ENCODE data around the gene SLC38A11.
A peak's percentile ranks its signal among the peaks of the same experiment; 100 is the strongest.

The SLC38A11 gene

DNA sequence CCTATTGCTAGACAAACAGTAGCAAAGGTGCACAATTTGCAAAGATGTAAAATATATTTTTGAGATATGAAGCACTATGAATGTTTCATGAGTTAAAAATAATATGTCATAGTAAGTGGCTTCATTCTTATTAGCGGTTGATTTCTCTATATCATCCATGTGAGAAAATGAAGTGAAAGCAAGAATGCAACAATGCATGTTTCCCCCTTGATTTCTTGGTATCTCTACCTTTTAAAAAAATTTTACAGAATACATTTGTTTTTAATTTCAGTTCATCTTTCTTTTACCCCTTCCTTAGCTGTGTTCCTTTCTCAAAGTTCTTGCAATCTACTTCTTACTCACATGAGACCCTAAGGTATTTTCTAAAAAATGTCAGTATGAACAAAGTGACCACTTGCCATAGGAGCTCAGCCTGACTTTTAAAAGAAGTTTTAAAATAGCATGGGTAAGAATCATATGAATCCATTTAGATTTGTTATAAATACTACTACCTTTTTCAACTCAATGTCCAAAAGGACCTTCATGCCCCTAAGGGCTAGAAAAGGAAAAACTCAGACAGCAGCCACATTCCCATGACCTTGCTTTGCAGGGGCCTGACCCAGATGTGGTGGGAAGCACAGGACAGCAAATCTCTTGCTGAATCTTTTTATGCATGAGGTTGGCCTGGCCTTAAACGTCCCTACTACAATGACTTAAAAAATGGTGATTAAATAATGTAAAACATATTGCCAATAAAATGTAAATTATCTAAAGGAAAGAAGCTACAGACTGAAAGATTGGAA is 14.8 kb upstream of the SLC38A11 start:
- DNase-seq, result no peak

DNA sequence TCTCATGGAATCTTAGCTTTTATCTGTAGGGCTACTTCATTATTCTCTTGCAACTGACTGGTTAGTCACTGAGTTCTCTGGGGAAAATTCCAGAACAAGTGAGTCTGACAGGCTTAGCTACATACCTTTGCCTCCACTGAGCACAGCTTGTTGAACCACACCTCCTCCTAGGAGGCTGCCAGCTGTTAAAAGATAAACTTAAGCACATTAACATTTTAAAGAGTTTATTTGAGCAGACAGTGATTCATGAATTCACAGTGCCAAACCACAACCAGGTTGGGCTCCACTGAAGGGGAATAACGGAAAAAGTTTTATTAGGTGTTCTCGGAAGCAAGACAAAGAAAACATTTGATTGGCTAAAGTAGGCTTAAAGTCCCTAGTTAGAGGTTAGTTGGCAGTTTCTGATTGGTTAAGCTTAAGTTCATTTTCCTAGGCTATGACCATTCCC is 12.5 kb upstream of the SLC38A11 start:
- no peak for DNase-seq

GRCh38 chr2:164967361-164967760 is 12.0 kb upstream of the SLC38A11 start:
- DNase-seq, result no peak

DNA sequence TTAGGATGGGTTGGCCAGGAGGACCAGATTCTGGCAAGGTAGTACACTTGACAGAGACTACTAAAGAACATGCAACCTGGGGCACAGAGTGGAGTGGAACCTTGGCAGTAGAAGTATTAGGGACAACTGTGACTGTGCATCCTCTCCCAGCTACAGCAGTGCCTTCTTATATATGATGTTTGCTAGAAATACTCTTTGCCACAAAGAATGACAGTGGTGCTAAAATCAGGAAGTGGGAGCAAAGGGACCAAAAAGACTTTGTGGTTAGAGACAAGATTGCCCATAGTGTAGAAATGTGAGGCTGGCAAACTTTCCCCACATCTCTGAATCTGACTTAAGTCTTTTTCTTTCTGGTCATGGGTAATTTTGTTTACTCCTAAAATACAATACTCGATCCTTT is 9.4 kb upstream of the SLC38A11 start:
- peak; percentile 92 to 96 for DNase-seq

- peak in 1 of 2 experiments; percentile 34 for DNase-seq
These were observed 4.8 kb upstream of the SLC38A11 start for GRCh38 chr2:164960159-164960558.

- no peak for DNase-seq
These were observed 1.1 kb downstream of the SLC38A11 start for GRCh38 chr2:164954186-164954585.

- DNase-seq, result no peak
These were observed 2.0 kb downstream of the SLC38A11 start for GRCh38 chr2:164953279-164953678.

DNA sequence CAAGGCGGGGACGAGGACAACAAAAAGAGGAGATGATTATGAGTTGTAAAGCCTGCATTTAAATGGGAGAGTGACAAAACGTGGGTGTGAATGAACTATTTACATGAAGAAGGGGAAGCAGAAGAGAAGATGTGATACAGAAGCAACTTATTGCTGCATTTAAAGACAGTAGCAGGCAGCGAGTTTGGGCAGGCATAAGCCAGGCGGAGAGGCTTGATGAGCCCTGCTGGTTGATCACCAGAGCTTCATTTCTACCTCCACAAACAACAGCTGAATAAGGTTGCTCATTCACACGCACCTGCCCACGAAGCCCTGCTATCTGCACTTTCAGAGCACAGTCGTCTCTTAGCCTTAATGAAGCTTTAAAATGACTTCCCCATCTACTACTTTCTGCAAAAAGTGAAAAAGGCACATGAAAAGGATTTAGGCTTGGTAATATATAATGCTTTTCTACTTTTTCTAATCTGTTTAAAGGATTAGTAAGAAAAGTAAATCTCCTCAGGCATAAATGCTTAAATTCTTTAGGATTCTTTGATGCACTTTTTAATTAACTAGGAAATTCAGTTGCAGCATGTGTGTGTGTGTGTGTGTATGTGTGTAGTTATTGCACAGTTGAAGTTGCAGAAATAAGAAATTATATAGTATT is 3.1 kb downstream of the SLC38A11 start:
- DNase-seq, result peak in 1 of 2 experiments; percentile 15

DNA sequence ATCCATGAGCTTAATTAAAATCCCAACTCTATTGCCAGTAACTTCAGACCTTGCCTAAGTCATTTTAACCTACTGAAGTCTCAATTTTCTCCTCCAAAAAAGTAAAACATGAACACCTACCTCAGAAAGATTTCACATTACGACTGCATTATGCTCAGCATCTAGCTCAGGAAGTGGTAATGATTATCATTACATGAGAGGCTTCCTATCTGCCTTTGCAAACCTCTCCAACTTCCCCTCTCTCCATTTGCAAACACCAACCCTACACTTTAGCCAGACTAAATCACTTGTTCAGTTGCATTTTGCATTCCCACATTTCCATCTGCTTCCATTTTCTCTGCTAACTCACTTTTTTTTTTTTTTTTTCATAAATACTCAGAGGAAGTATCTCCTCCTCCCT is 6.8 kb downstream of the SLC38A11 start:
- peak; percentile 96 for DNase-seq

DNA sequence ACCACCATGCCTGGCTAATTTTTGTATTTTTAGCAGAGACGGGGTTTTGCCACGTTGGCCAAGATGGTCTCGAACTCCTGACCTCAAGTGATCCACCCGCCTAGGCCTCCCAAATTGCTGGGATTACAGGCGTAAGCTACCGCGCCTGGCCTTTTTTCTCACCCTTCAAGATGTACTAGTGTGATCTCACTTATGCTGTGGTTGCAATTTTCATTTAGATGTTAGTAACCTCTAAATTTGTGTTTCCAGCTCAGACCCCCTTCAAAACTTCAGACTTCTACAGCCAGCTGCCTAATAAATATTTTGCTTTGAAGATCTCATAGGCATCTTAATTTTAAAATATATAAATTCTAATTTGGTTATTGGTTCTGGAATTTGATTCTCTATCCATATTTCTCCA is 8.0 kb downstream of the SLC38A11 start:
- no peak for DNase-seq

DNA sequence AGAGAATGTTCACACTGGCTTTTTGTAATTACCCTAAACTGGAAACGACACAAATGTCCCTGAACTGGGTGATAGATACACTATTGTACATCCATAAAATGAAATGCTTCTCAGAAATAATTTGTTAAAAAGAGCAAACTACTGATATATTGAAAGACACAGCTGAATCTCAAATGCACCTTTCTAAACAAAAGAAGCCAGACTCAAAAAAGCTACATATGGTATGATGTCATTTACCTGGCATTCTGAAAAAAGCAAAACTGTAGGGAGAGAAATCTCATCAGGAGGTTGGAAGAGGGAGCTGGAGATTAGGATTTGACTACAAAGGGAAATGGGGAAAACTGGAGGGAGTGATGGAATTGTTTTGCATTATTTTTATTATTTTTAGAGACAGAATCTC is 12.0 kb downstream of the SLC38A11 start:
- no peak for DNase-seq

DNA sequence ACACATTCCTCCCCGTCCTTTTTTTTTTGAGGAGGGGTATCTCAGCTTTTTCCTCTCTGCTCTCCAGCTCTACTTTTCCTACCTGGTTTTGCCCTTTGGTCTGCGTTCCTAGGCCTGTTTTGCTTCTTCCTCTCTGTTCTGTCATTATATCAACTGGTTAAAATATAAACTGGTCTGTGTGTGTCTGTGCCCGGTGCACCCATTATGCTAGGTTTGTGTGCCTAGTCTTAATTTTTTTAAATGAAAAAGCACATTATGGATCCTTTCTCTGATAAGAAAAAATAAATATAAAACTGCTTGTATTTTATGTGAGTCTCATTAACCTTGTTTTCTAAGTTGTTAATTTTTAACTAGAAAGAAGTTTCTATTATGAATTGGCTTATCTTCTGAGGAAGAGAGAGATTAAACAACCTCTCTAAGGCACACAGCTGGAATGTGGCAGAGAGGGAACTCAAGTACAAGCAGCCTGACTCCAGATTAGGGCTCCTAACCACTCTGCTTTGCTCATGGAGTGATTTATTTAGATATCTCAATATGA is 17.4 kb downstream of the SLC38A11 start:
- DNase-seq, result no peak

DNA sequence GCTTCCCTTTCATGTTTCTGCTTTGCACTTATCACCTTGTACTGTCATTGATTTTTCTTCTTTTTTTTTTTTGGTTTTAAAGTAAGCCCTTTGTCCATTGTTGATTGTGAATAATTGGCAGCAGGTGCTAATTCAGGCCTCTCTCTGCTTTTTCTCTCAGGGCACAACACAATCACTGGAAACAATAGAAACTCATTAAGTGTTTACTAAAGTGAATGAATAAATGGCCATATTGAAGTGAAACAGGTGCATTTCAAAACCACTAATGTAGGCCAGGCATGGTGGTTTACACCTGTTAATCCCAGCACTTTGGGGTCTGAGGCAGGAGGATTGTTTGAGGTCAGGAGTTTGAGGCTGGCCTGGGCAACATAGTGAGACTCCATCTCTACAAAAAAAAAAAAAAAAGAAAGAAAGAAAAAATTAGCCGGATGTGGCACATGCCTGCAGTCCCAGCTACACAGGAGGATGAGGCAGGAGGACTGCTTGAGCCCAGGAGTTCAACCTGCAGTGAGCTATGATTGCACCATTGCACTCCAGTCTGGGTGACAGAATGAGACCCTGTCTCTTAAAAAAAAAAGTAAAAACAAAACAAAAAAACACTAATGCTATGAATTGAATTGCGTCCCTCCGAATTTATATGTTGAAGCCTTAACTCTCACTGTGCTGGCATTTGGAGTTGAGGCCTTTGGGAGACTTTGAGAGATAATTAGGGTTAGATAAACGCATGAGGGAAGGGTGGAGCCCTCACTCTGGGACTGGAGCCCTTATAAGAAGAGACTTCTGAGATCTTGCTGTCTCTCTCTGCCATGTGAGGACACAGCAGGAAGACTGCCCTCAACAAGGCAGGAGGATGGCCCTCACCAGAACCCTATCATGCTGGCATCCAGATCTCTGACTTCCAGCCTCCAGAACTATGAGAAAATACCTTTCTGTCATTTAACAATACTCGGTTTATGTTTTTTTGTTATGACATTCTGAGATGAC is 19.9 kb downstream of the SLC38A11 start:
- DNase-seq, result no peak

DNA sequence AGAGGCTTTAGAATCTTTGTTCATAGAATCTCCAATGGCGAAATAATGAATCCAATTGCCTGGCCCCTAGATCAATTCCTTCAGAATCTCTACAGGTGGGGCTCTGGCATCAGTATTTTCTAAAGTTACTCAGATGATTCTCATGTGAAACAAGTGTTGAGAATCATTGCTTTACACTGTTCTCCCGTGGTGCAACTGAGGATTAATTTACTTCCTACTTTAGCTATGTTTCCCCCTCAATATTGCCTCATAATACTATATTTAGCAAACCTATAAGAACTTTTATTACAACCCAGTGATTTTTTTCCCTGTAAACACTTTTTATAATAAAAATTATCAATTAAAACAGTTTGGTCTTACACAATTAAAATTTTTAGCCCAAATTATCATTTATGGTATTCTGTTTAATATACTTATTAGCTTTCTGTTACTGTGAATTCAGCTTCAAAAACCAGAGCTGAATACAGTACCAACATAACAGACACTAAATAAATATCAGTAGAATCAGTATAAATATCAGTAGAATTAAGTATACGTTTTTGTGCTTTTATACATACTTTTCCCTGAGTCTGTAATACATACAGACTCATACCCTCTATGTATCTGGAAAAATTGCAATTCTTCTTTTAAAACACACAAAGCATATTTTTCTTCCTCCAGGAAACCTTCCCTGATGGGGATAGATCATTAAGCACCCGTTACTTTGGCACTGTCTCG is 20.8 kb downstream of the SLC38A11 start:
- no peak for DNase-seq

DNA sequence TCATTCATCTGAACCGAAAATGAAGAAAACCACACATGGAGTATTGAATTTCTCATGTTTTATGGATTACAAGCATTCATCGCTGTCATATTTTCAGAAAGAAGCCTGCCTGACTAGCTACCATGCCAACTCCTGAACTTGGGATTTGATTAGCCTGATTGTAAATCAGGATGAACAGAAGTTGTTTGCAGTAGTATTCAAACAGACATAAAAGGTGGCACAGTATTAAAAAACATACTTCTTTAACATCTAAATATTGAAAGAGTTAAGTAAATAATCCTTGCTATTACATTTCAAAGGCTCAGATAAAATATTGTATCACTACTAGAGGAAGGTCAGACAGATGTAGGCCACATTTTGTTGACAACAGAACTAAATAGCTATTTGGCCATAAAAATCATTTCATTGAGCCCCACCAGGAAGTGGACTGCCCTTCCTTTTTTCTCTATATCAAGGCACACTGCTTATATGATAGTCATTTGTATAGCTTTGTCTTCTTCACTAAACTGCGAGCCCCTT is 21.6 kb downstream of the SLC38A11 start:
- DNase-seq, result no peak

GRCh38 chr2:164932377-164932776 is 22.9 kb downstream of the SLC38A11 start:
- DNase-seq, result no peak

- DNase-seq, result no peak
These were observed 27.1 kb downstream of the SLC38A11 start for GRCh38 chr2:164928101-164928673.

DNA sequence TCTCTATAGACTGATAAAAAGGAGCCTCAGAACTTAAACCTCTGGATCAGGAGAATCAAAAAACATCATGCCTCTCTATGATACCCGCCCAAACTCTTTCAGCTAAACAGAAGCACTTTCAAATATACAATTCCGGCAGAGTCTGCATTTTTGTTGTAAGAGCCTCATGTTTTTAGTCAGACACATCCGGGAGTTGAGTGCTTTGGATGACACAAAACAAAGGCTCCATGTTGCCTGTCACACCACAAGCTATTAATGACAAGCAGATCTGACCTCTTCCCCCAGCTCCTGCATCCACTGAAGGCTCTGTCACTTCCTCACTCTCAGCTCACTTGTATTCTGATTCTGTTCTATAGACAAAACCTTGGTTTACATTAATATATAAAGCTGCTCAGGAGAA is 33.2 kb downstream of the SLC38A11 start:
- DNase-seq, result no peak

- DNase-seq, result no peak
These were observed 34.9 kb downstream of the SLC38A11 start for GRCh38 chr2:164920430-164920829.

- no peak for DNase-seq
These were observed 37.9 kb downstream of the SLC38A11 start for GRCh38 chr2:164917296-164917903.

DNA sequence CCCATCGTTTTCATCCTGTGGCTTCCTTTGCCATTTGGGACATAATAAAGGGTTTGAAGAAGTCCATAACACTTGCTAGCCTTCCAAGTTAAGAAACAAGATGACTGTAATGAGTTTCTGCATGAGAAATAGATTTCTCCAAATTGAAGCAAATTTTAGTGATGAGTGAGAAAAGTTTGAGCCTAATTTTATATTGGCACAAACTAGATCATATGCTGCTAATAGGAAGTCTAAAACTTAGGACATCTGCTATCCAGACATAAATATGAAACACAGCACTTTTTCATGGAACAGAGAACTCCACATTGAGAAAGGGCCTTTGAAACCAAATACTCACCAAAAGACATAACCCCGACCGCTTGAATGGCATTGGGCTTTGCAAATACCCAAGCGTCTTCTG is 39.8 kb downstream of the SLC38A11 start:
- no peak for DNase-seq

All from Kasumi-1 (cell line).